Gastroesophageal sphincter (tissue), 3 donors: Measurements from ENCODE around the gene SND1.

Source experiments
- POLR2A ChIP-seq, 2 donors: fragments of 450-650 bp; IDR thresholded peaks; one replicate each; pipeline ENCODE4 v1.6.1; 2017; ENCODE audit warnings: antibody characterized with exemption in 2 of 2, mild to moderate bottlenecking in 2 of 2, moderate library complexity in 1 of 2
- TF ChIP-seq, protein P1 (sequence below), 4 experiments: fragments of 200-600 bp in 2 of 4; fragments of 450-650 bp in 2 of 4; sonication (generic) in 1 of 4; IDR thresholded peaks; one replicate each; pipeline ENCODE4 v1.5.1; 2017 to 2019; ENCODE audit warnings: antibody characterized with exemption in 4 of 4, mild to moderate bottlenecking in 2 of 4, moderate library complexity in 2 of 4

DNA sequence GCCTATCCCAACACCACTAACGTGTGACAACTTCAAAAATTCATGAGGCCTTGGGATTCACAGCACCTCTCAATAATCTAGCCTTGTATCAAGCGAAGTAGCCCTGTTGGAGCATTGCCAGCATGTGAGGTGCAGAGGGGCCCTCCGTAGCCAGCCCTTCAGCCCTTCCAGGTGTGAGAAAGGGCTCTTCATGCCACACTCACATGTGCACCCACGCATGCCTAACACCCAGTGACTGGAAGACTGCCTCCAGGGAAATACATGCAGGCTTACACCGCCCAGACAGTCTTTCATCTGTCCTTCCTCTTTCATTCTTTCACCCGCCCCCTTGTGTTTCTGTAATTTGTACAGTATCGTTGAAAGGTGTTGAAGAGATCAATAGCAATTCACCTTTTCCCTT, 353.1 kb downstream of the SND1 start:
- TF ChIP-seq, protein P1, sequence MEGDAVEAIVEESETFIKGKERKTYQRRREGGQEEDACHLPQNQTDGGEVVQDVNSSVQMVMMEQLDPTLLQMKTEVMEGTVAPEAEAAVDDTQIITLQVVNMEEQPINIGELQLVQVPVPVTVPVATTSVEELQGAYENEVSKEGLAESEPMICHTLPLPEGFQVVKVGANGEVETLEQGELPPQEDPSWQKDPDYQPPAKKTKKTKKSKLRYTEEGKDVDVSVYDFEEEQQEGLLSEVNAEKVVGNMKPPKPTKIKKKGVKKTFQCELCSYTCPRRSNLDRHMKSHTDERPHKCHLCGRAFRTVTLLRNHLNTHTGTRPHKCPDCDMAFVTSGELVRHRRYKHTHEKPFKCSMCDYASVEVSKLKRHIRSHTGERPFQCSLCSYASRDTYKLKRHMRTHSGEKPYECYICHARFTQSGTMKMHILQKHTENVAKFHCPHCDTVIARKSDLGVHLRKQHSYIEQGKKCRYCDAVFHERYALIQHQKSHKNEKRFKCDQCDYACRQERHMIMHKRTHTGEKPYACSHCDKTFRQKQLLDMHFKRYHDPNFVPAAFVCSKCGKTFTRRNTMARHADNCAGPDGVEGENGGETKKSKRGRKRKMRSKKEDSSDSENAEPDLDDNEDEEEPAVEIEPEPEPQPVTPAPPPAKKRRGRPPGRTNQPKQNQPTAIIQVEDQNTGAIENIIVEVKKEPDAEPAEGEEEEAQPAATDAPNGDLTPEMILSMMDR (IDR thresholded peaks at IDR 0.05), result no peak
- TF ChIP-seq POLR2A (IDR thresholded peaks at IDR 0.05), result no peak
